NCI-H2029 (cell line): ENCODE results near the gene RNU1-2.
"Not testable (repeated sequence)": the region's sequence is repeated elsewhere in the genome, so short reads cannot be mapped to it uniquely, and the experiment has no call there.

Experiments used
- DNase-seq: peaks from one replicate; lab custom pipeline; 2025; lab: John Stamatoyannopoulos, UW

RNU1-2 gene

GRCh38 chr1:16888860-16889816, 6.6 kb upstream of the RNU1-2 start:
- DNase-seq: peak; percentile 47

GRCh38 chr1:16890539-16891021, 5.2 kb upstream of the RNU1-2 start:
- DNase-seq: not testable (repeated sequence)

GRCh38 chr1:16891057-16891456, 4.7 kb upstream of the RNU1-2 start:
- not testable (repeated sequence) for DNase-seq

GRCh38 chr1:16892978-16893525, 2.7 kb upstream of the RNU1-2 start:
- not testable (repeated sequence) for DNase-seq

- not testable (repeated sequence) for DNase-seq
Observed at GRCh38 chr1:16893796-16894195, 2.0 kb upstream of the RNU1-2 start.

- not testable (repeated sequence) for DNase-seq
Observed at GRCh38 chr1:16894338-16894737, 1.4 kb upstream of the RNU1-2 start.

- DNase-seq: not testable (repeated sequence)
Observed at GRCh38 chr1:16895233-16895597, 565 bp upstream of the RNU1-2 start.

GRCh38 chr1:16896316-16897055, 706 bp downstream of the RNU1-2 start:
- DNase-seq: not testable (repeated sequence)

- not testable (repeated sequence) for DNase-seq
Observed at GRCh38 chr1:16897653-16898052, 1.9 kb downstream of the RNU1-2 start.

GRCh38 chr1:16898298-16898697, 2.5 kb downstream of the RNU1-2 start:
- DNase-seq: not testable (repeated sequence)

- DNase-seq: not testable (repeated sequence)
Observed at GRCh38 chr1:16899020-16899419, 3.2 kb downstream of the RNU1-2 start.

- DNase-seq: no peak
Observed at GRCh38 chr1:16900751-16901150, 5.0 kb downstream of the RNU1-2 start.

GRCh38 chr1:16901371-16901770, 5.6 kb downstream of the RNU1-2 start:
- not testable (repeated sequence) for DNase-seq

GRCh38 chr1:16903054-16903453, 7.3 kb downstream of the RNU1-2 start:
- DNase-seq: no peak

GRCh38 chr1:16903458-16903796, 7.6 kb downstream of the RNU1-2 start:
- DNase-seq: no peak

GRCh38 chr1:16904560-16905109, 8.9 kb downstream of the RNU1-2 start:
- peak; percentile 99 for DNase-seq

- DNase-seq: peak; percentile 82
Observed at GRCh38 chr1:16905110-16905867, 9.5 kb downstream of the RNU1-2 start.

- no peak for DNase-seq
Observed at GRCh38 chr1:16905868-16906702, 10.3 kb downstream of the RNU1-2 start.

GRCh38 chr1:16906873-16907272, 11.1 kb downstream of the RNU1-2 start:
- no peak for DNase-seq
